Ascending aorta (tissue), 2 donors: ENCODE measurements around the gene DET1. TPM values are rescaled to one million over a fixed set of nuclear protein-coding genes. Genes with fewer than 3 reads are reported as not detected.
"Not testable (repeated sequence)": the region's sequence is repeated elsewhere in the genome, so short reads cannot be mapped to it uniquely, and the experiment has no call there.

Experiments
- DNase-seq, 2 donors: peaks; one replicate each; pipeline ENCODE4 v3.0.0-alpha.2; 2019; ENCODE audit warnings: low spot score in 2 of 2
- H3K27ac ChIP-seq, 2 donors: fragments of 200-600 bp; sonication (generic); one replicate each; pipeline ENCODE4 v1.5.1; 2016 to 2017; ENCODE audit warnings: mild to moderate bottlenecking in 1 of 2
- H3K27me3 ChIP-seq: fragments of 200-600 bp; sonication (generic); one replicate; pipeline ENCODE4 v1.5.1; 2017
- H3K36me3 ChIP-seq, 2 donors: fragments of 200-600 bp; sonication (generic); one replicate each; pipeline ENCODE4 v1.5.1; 2016
- H3K4me1 ChIP-seq, 2 donors: fragments of 200-600 bp; sonication (generic); one replicate each; pipeline ENCODE4 v1.5.1; 2016 to 2017; ENCODE audit warnings: mild to moderate bottlenecking in 1 of 2
- H3K4me3 ChIP-seq, 2 donors: fragments of 200-600 bp; sonication (generic); one replicate each; pipeline ENCODE4 v1.5.1; 2016 to 2017; ENCODE audit warnings: mild to moderate bottlenecking in 1 of 2
- H3K9me3 ChIP-seq, 2 donors: fragments of 200-600 bp; sonication (generic); one replicate each; pipeline ENCODE4 v1.5.1; 2016
- CTCF ChIP-seq, 3 experiments: fragments of 200-600 bp in 2 of 3; fragments of 450-650 bp in 1 of 3; sonication (generic) in 2 of 3; IDR thresholded peaks; one replicate each; pipeline ENCODE4 v1.5.1; 2016 to 2019; ENCODE audit warnings: antibody characterized with exemption in 3 of 3, mild to moderate bottlenecking in 1 of 3, moderate library complexity in 1 of 3
- intact Hi-C: fragments of 100-400 bp; cut with DNase I; formaldehyde crosslinking; loops from one replicate; pipeline ENCODE4 v1.15.1; 2023
- total RNA-seq: library from RNA; depleted of rRNA; stranded (reverse); fragments of >200 nt; gene quantifications from one replicate; pipeline ENCODE4 v1.1.0, GENCODE V29; 2016

DET1 gene
- total RNA-seq, 1 donor from 2014 or later: 1.6 TPM

DNA sequence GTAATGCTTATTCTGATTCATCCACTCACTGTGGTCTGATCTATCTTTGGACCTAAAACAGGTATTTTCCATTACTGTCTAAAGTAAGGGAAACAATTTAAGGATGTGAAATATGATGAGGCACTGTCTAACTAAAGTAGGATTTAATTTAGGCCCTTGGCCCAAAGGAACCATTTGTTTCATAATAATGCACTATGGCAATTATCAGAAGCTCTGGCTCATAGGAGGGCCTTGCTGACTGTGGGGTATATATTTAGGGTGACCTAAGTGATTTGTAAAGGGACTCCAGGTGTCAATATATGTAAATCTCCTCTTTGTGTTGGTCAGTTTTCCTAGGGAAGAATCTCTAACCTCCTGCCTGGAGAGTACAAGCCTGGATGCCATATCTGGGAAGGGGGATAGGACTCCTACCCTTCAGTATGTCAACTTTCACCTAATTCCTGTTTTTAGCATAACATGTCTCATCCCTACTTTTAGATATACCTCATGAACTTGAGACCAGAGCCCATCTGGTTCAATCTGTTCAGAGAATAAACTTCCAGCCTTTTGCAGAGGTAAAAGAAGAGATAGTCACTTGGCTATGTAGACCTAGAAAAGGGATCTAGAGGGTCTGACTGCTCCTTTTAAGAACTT lies 20.1 kb downstream of the DET1 start:
- DNase-seq: no peak
- H3K27ac ChIP-seq: no peak overlapping the region
- TF ChIP-seq CTCF (IDR thresholded peaks at IDR 0.05): no peak
- intact Hi-C loops: no loop called here
- no peaks in the 10 kb centered on the region for H3K9me3 ChIP-seq
- no peaks in the 10 kb centered on the region for H3K4me1 ChIP-seq
- H3K4me3 ChIP-seq: no peak overlapping the region
- peaks cover 11 to 46% of the 10 kb centered on the region in 2 donors for H3K36me3 ChIP-seq
- no peaks in the 10 kb centered on the region for H3K27me3 ChIP-seq

- Histone ChIP-seq H3K27me3 (no peaks in the 10 kb centered on the region), H3K9me3 (no peaks in the 10 kb centered on the region), H3K27ac (no peak overlapping the region), H3K4me3 (no peak overlapping the region), H3K4me1 (no peaks in the 10 kb centered on the region), H3K36me3 (peaks cover 5 to 36% of the 10 kb centered on the region in 2 donors)
- no peak for DNase-seq
- TF ChIP-seq CTCF (IDR thresholded peaks at IDR 0.05): no peak
- intact Hi-C loops: no loop called here
These were observed 21.1 kb downstream of the DET1 start for GRCh38 chr15:88525418-88525817.

- H3K27me3 ChIP-seq, H3K9me3 ChIP-seq, H3K4me1 ChIP-seq, intact Hi-C loops, DNase-seq, H3K4me3 ChIP-seq, H3K27ac ChIP-seq: not testable (repeated sequence)
- peaks cover 4 to 25% of the 10 kb centered on the region in 2 donors for H3K36me3 ChIP-seq
These were observed 22.4 kb downstream of the DET1 start for GRCh38 chr15:88524094-88524493.

- TF ChIP-seq CTCF (IDR thresholded peaks at IDR 0.05): no peak
- H3K27me3 ChIP-seq: no peaks in the 10 kb centered on the region
- H3K9me3 ChIP-seq: no peaks in the 10 kb centered on the region
- no peak overlapping the region for H3K27ac ChIP-seq
- peaks cover 0 to 6% of the 10 kb centered on the region in 2 donors for H3K36me3 ChIP-seq
- intact Hi-C loops: no loop called here
- no peak overlapping the region for H3K4me3 ChIP-seq
- DNase-seq: no peak
- no peaks in the 10 kb centered on the region for H3K4me1 ChIP-seq
These were observed 27.6 kb downstream of the DET1 start for GRCh38 chr15:88518903-88519302.

GRCh38 chr15:88513195-88513594 lies 33.3 kb downstream of the DET1 start:
- H3K4me3 ChIP-seq: no peak overlapping the region
- H3K27me3 ChIP-seq: no peaks in the 10 kb centered on the region
- no peaks in the 10 kb centered on the region for H3K9me3 ChIP-seq
- peaks cover 15 to 42% of the 10 kb centered on the region in 2 donors for H3K36me3 ChIP-seq
- no peak overlapping the region for H3K27ac ChIP-seq
- intact Hi-C loops: no loop called here
- no peak for DNase-seq
- TF ChIP-seq CTCF (IDR thresholded peaks at IDR 0.05): no peak
- no peaks in the 10 kb centered on the region for H3K4me1 ChIP-seq

DNA sequence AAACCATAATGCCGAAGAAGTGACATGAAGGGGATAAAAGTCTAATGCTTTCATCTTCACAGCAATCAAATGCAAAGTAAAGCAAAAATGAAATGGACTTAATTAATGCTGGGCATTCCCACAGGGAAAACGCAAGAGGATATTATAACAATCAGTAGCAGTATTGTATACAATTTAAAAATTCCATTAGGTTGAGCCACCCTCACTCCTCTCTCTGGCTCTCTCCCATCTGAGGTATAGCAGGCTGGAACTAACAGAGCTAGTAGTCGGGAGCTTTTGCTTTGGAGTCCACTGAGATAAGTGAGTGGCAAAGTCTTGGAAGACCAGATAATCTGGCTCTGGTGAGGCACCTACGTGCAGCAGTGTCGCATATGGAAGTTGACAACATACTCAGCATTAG lies 33.9 kb downstream of the DET1 start:
- Histone ChIP-seq H3K27me3 (no peaks in the 10 kb centered on the region), H3K4me3 (no peak overlapping the region), H3K27ac (no peak overlapping the region), H3K9me3 (no peaks in the 10 kb centered on the region), H3K4me1 (no peaks in the 10 kb centered on the region), H3K36me3 (peaks cover 15 to 47% of the 10 kb centered on the region in 2 donors)
- intact Hi-C loops: no loop called here
- no peak for DNase-seq
- no peak for TF ChIP-seq CTCF (IDR thresholded peaks at IDR 0.05)
